K562 (cell line): ENCODE data around the gene ABHD5. TPM values are rescaled to one million over a fixed set of nuclear protein-coding genes. Genes with fewer than 3 reads are reported as not detected.

Source experiments
- BDP1 ChIP-seq: IDR thresholded peaks from 3 replicates; pipeline ENCODE4 v1.6.1; 2011; ENCODE audit not compliant: insufficient read length, insufficient read depth
- CTBP1 ChIP-seq: fragments of 450-650 bp; IDR thresholded peaks from 2 replicates; pipeline ENCODE4 v1.6.1; 2016; ENCODE audit warnings: borderline replicate concordance
- FOXM1 ChIP-seq, 2 experiments: fragments of 450-650 bp in 1 of 2; sonication (generic) in 1 of 2; formaldehyde crosslinking in 1 of 2; IDR thresholded peaks; 2 replicates each; pipeline versions ENCODE4 v1.6.1 to v1.9.0; 2017 to 2022; ENCODE audit warnings: low read depth in 2 of 2, mild to moderate bottlenecking in 2 of 2, missing genetic modification reagents in 1 of 2, moderate library complexity in 1 of 2
- HNRNPUL1 ChIP-seq: fragments of 200-400 bp; formaldehyde crosslinking; IDR thresholded peaks from 2 replicates; pipeline ENCODE4 v1.6.1; 2017; ENCODE audit warnings: low read length
- IFI16 ChIP-seq: fragments of 250-450 bp; sonication (Bioruptor Pico); IDR thresholded peaks from 2 replicates; pipeline ENCODE4 v2.1.2; 2022; ENCODE audit warnings: mild to moderate bottlenecking, inconsistent platforms
- KLF16 ChIP-seq: IDR thresholded peaks from 2 replicates; pipeline ENCODE4 v1.6.1; 2016; ENCODE audit warnings: antibody characterized with exemption
- NFE2 ChIP-seq: IDR thresholded peaks from 2 replicates; pipeline ENCODE4 v1.6.1; 2014; ENCODE audit warnings: antibody characterized with exemption, low read depth
- NR2C2 ChIP-seq, 2 experiments: fragments of 200-800 bp in 1 of 2; sonication (Bioruptor generic) in 1 of 2; sonication (generic) in 1 of 2; formaldehyde crosslinking in 1 of 2; IDR thresholded peaks; 2 replicates each; pipeline versions ENCODE4 v1.6.1 to v1.8.0; 2016 to 2022; ENCODE audit warnings: mild to moderate bottlenecking in 1 of 2, missing compliant biosample characterization in 1 of 2, missing genetic modification characterization in 1 of 2, missing genetic modification reagents in 1 of 2
- NR2F6 ChIP-seq: fragments of 450-650 bp; formaldehyde crosslinking; IDR thresholded peaks from 2 replicates; pipeline ENCODE4 v1.4.0; 2020; ENCODE audit warnings: mild to moderate bottlenecking
- POLR2A ChIP-seq: fragments of 450-650 bp; conservative IDR thresholded peaks from 2 replicates; pipeline ENCODE4 v1.6.1; 2016
- POLR2B ChIP-seq: fragments of 450-650 bp; IDR thresholded peaks from 2 replicates; pipeline ENCODE4 v1.6.1; 2018; ENCODE audit warnings: low read depth; ENCODE audit not compliant: partially characterized antibody
- TARDBP ChIP-seq: fragments of 450-650 bp; IDR thresholded peaks from 2 replicates; pipeline ENCODE4 v1.6.1; 2016
- ZNF217 ChIP-seq: sonication (generic); formaldehyde crosslinking; IDR thresholded peaks from 2 replicates; pipeline ENCODE4 v1.8.0; 2022; ENCODE audit warnings: mild to moderate bottlenecking, missing genetic modification reagents
- ZNF551 ChIP-seq: fragments of 250-450 bp; sonication (Bioruptor Pico); IDR thresholded peaks from 2 replicates; pipeline ENCODE4 v1.5.0; 2021; ENCODE audit warnings: mild to moderate bottlenecking, moderate library complexity
- polyA plus RNA-seq, 8 experiments: library from polyadenylated mRNA; depleted of rRNA in 4 of 8; stranded (reverse) in 5 of 8; unstranded in 3 of 8; fragments of >200 nt; fragmentation: Nextera tagmentation in 2 of 8; fragmentation: Illumina TruSeq in 1 of 8; extraction: Ambion mirVana in 2 of 8; extraction: Trizol in 1 of 8; gene quantifications; 2 replicates each; pipeline versions ENCODE4 v1.2.1 to v1.2.3, GENCODE V29; 2011 to 2014; ENCODE audit warnings: inconsistent platforms in 1 of 8, missing spikeins in 1 of 8
- total RNA-seq, 7 experiments: library from RNA; depleted of rRNA in 6 of 7; stranded (reverse); fragments of >200 nt in 6 of 7; fragmentation: Illumina TruSeq in 2 of 7; extraction: Trizol in 2 of 7; gene quantifications; 2 replicates each; pipeline versions ENCODE4 v1.2.1 to v1.2.3, GENCODE V29; 2011 to 2021; ENCODE audit warnings: low replicate concordance in 1 of 7
- TF ChIP-seq, protein P1 (sequence below): fragments of 450-650 bp; IDR thresholded peaks from 2 replicates; pipeline ENCODE4 v1.6.1; 2016; ENCODE audit warnings: mild to moderate bottlenecking
- TF ChIP-seq, protein P2 (sequence below), 2 experiments: fragments of 450-650 bp in 1 of 2; sonication (generic) in 1 of 2; formaldehyde crosslinking in 1 of 2; IDR thresholded peaks; 2 replicates each; pipeline versions ENCODE4 v1.7.1 to v1.9.0; 2016 to 2022; ENCODE audit warnings: inconsistent platforms in 1 of 2, mild to moderate bottlenecking in 1 of 2, missing genetic modification reagents in 1 of 2

The ABHD5 gene
- total and polyA plus RNA-seq, 9 of the 15 experiments (the other 6 are each of a cell fraction or from before 2014, with no cell fraction given): 27.8 to 61.7 (median 39.9) TPM

DNA sequence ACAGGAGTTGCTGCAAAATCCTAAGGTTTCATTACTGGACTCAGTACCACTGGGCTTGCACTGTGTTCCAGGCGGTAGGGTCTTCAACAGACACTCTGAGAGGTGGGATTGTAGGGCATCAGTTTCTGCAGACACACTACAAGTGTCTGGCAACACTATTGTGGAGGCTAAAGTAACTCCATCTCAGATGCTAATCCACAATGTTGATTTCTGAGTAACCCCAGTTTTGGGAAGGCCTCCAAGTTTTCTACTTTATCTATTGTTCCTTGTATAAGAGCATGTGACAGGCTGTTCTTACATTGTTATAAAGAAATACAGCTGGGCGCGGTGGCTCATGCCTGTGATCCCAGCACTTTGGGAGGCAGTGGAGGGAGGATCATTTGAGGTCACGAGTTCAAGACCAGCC lies 2.5 kb upstream of the ABHD5 start (continued):
- TF ChIP-seq, protein P1, sequence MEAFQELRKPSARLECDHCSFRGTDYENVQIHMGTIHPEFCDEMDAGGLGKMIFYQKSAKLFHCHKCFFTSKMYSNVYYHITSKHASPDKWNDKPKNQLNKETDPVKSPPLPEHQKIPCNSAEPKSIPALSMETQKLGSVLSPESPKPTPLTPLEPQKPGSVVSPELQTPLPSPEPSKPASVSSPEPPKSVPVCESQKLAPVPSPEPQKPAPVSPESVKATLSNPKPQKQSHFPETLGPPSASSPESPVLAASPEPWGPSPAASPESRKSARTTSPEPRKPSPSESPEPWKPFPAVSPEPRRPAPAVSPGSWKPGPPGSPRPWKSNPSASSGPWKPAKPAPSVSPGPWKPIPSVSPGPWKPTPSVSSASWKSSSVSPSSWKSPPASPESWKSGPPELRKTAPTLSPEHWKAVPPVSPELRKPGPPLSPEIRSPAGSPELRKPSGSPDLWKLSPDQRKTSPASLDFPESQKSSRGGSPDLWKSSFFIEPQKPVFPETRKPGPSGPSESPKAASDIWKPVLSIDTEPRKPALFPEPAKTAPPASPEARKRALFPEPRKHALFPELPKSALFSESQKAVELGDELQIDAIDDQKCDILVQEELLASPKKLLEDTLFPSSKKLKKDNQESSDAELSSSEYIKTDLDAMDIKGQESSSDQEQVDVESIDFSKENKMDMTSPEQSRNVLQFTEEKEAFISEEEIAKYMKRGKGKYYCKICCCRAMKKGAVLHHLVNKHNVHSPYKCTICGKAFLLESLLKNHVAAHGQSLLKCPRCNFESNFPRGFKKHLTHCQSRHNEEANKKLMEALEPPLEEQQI: no peak
- TF ChIP-seq IFI16 (CRISPR knock-in tag): peak; percentile 84
- no peak for TF ChIP-seq POLR2B
- TF ChIP-seq TARDBP: no peak
- no peak for TF ChIP-seq CTBP1
- no peak for TF ChIP-seq HNRNPUL1
- no peak for TF ChIP-seq FOXM1 (IDR thresholded peaks at IDR 0.05; ENCODE audit: low read depth)
- no peak for TF ChIP-seq FOXM1 (CRISPR knock-in tag; IDR thresholded peaks at IDR 0.05; ENCODE audit: low read depth)
- TF ChIP-seq, protein P2, sequence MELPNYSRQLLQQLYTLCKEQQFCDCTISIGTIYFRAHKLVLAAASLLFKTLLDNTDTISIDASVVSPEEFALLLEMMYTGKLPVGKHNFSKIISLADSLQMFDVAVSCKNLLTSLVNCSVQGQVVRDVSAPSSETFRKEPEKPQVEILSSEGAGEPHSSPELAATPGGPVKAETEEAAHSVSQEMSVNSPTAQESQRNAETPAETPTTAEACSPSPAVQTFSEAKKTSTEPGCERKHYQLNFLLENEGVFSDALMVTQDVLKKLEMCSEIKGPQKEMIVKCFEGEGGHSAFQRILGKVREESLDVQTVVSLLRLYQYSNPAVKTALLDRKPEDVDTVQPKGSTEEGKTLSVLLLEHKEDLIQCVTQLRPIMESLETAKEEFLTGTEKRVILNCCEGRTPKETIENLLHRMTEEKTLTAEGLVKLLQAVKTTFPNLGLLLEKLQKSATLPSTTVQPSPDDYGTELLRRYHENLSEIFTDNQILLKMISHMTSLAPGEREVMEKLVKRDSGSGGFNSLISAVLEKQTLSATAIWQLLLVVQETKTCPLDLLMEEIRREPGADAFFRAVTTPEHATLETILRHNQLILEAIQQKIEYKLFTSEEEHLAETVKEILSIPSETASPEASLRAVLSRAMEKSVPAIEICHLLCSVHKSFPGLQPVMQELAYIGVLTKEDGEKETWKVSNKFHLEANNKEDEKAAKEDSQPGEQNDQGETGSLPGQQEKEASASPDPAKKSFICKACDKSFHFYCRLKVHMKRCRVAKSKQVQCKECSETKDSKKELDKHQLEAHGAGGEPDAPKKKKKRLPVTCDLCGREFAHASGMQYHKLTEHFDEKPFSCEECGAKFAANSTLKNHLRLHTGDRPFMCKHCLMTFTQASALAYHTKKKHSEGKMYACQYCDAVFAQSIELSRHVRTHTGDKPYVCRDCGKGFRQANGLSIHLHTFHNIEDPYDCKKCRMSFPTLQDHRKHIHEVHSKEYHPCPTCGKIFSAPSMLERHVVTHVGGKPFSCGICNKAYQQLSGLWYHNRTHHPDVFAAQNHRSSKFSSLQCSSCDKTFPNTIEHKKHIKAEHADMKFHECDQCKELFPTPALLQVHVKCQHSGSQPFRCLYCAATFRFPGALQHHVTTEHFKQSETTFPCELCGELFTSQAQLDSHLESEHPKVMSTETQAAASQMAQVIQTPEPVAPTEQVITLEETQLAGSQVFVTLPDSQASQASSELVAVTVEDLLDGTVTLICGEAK (IDR thresholded peaks at IDR 0.05): no peak
- TF ChIP-seq, protein P2 (CRISPR knock-in tag; IDR thresholded peaks at IDR 0.05): no peak
- TF ChIP-seq POLR2A: no peak
- no peak for TF ChIP-seq ZNF551
- TF ChIP-seq NFE2: no peak
- peak; percentile 61 for TF ChIP-seq NR2F6 (CRISPR knock-in tag)
- no peak for TF ChIP-seq BDP1
- no peak for TF ChIP-seq ZNF217
- no peak for TF ChIP-seq KLF16
- no peak for TF ChIP-seq NR2C2 (CRISPR knock-in tag; IDR thresholded peaks at IDR 0.05)
- 0 out of 2 replicates have a peak, but pooled peaks have one; percentile 23 for TF ChIP-seq NR2C2 (tag; IDR thresholded peaks at IDR 0.05)
